ENCODE results near the gene WWTR1. TPM values are rescaled to one million over a fixed set of nuclear protein-coding genes. Genes with fewer than 3 reads are reported as not detected.

The WWTR1 gene
- total RNA-seq, 1 experiment from 2014 or later = 3.2 TPM

- DNase-seq (ENCODE audit: low spot score) = no peak
These were observed 159.7 kb downstream of the WWTR1 start for GRCh38 chr3:149497966-149498670.

- no peak for DNase-seq (ENCODE audit: low spot score)
These were observed 160.9 kb downstream of the WWTR1 start for GRCh38 chr3:149496891-149497290.

- no peak for DNase-seq (ENCODE audit: low spot score)
These were observed 162.2 kb downstream of the WWTR1 start for GRCh38 chr3:149495581-149496125.

- no peak for DNase-seq (ENCODE audit: low spot score)
These were observed 162.9 kb downstream of the WWTR1 start for GRCh38 chr3:149494759-149495580.

GRCh38 chr3:149494022-149494758 lies 163.6 kb downstream of the WWTR1 start:
- DNase-seq (ENCODE audit: low spot score) = peak; percentile 60

- no peak for DNase-seq (ENCODE audit: low spot score)
These were observed 164.4 kb downstream of the WWTR1 start for GRCh38 chr3:149493315-149494021.

GRCh38 chr3:149490260-149490971 lies 167.4 kb downstream of the WWTR1 start:
- peak; percentile 1 for DNase-seq (ENCODE audit: low spot score)

- DNase-seq (ENCODE audit: low spot score) = peak; percentile 56
These were observed 168.7 kb downstream of the WWTR1 start for GRCh38 chr3:149489060-149489690.

- DNase-seq (ENCODE audit: low spot score) = peak; percentile 72
These were observed 170.1 kb downstream of the WWTR1 start for GRCh38 chr3:149487598-149488197.

- DNase-seq (ENCODE audit: low spot score) = peak; percentile 7
These were observed 171.1 kb downstream of the WWTR1 start for GRCh38 chr3:149486726-149487125.

- DNase-seq (ENCODE audit: low spot score) = no peak
These were observed 176.3 kb downstream of the WWTR1 start for GRCh38 chr3:149481491-149481890.

GRCh38 chr3:149481056-149481455 lies 176.8 kb downstream of the WWTR1 start:
- no peak for DNase-seq (ENCODE audit: low spot score)

- peak; percentile 98 for DNase-seq (ENCODE audit: low spot score)
These were observed 177.4 kb downstream of the WWTR1 start for GRCh38 chr3:149480326-149481017.

- DNase-seq (ENCODE audit: low spot score) = peak; percentile 67
These were observed 178.1 kb downstream of the WWTR1 start for GRCh38 chr3:149479621-149480325.

- no peak for DNase-seq (ENCODE audit: low spot score)
These were observed 181.6 kb downstream of the WWTR1 start for GRCh38 chr3:149476225-149476624.

GRCh38 chr3:149475451-149476060 lies 182.3 kb downstream of the WWTR1 start:
- peak; percentile 82 for DNase-seq (ENCODE audit: low spot score)

- DNase-seq (ENCODE audit: low spot score) = peak; percentile 92
These were observed 183.5 kb downstream of the WWTR1 start, which contains the start of gene TM4SF4 for GRCh38 chr3:149474250-149474817. Gene TM4SF4 (plus strand): TSS chr3:149474697. CDS start chr3:149474878, 181 bp downstream.
